HepG2 (cell line): ENCODE data around the gene TFDP2. TPM values are rescaled to one million over a fixed set of nuclear protein-coding genes. Genes with fewer than 3 reads are reported as not detected.
A peak's percentile ranks its signal among the peaks of the same experiment; 100 is the strongest.

Experiments used
- CHD4 ChIP-seq: fragments of 200-600 bp; sonication (generic); IDR thresholded peaks from 2 replicates; pipeline ENCODE4 v1.7.0; 2017; ENCODE audit warnings: mild to moderate bottlenecking, low read length, borderline replicate concordance
- ELF3 ChIP-seq: IDR thresholded peaks from 2 replicates; pipeline ENCODE4 v1.6.1; 2016; ENCODE audit warnings: missing genetic modification reagents, missing compliant biosample characterization
- HNRNPH1 ChIP-seq: fragments of 200-400 bp; formaldehyde crosslinking; optimal IDR thresholded peaks from 2 replicates; pipeline ENCODE3; 2017; ENCODE audit warnings: mild to moderate bottlenecking, low read depth, low read length
- ISL2 ChIP-seq: sonication (generic); formaldehyde crosslinking; IDR thresholded peaks from 2 replicates; pipeline ENCODE4 v1.5.0; 2020; ENCODE audit warnings: missing genetic modification reagents
- KDM4B ChIP-seq: sonication (generic); formaldehyde crosslinking; IDR thresholded peaks from 2 replicates; pipeline ENCODE4 v1.4.0; 2020; ENCODE audit warnings: missing genetic modification reagents
- KLF12 ChIP-seq: sonication (generic); formaldehyde crosslinking; IDR thresholded peaks from 2 replicates; pipeline ENCODE4 v1.4.0; 2020; ENCODE audit warnings: missing genetic modification reagents, borderline replicate concordance
- KLF6 ChIP-seq: IDR thresholded peaks from 2 replicates; pipeline ENCODE4 v1.8.0; 2016; ENCODE audit warnings: missing biosample characterization, missing genetic modification reagents
- KMT2B ChIP-seq: IDR thresholded peaks from 2 replicates; pipeline ENCODE4 v1.6.1; 2016; ENCODE audit warnings: missing genetic modification reagents, missing compliant biosample characterization
- MTA1 ChIP-seq: sonication (generic); formaldehyde crosslinking; IDR thresholded peaks from 2 replicates; pipeline ENCODE4 v1.4.0; 2020; ENCODE audit warnings: missing genetic modification reagents, mild to moderate bottlenecking, borderline replicate concordance
- NBN ChIP-seq: fragments of 450-650 bp; conservative IDR thresholded peaks from 2 replicates; pipeline ENCODE4 v1.6.1; 2017
- ONECUT2 ChIP-seq: sonication (generic); formaldehyde crosslinking; IDR thresholded peaks from 2 replicates; pipeline ENCODE4 v1.4.0; 2020; ENCODE audit warnings: missing genetic modification reagents
- PHF20 ChIP-seq: sonication (generic); formaldehyde crosslinking; IDR thresholded peaks from 2 replicates; pipeline ENCODE4 v1.5.0; 2020; ENCODE audit warnings: mild to moderate bottlenecking, missing genetic modification reagents
- REXO4 ChIP-seq: sonication (generic); formaldehyde crosslinking; IDR thresholded peaks from 2 replicates; pipeline ENCODE4 v1.8.0; 2022; ENCODE audit warnings: missing genetic modification reagents, mild to moderate bottlenecking, borderline replicate concordance
- SP2 ChIP-seq: sonication (generic); formaldehyde crosslinking; IDR thresholded peaks from 2 replicates; pipeline ENCODE4 v1.5.1; 2020; ENCODE audit warnings: mild to moderate bottlenecking, missing genetic modification reagents
- STAT5B ChIP-seq: sonication (generic); formaldehyde crosslinking; IDR thresholded peaks from 2 replicates; pipeline ENCODE4 v1.4.0; 2020; ENCODE audit warnings: missing genetic modification reagents
- U2AF2 ChIP-seq: fragments of 200-400 bp; formaldehyde crosslinking; IDR thresholded peaks from 2 replicates; pipeline ENCODE4 v1.6.1; 2017; ENCODE audit warnings: low read depth, mild to moderate bottlenecking, low read length
- ZBTB7B ChIP-seq: sonication (generic); formaldehyde crosslinking; IDR thresholded peaks from 2 replicates; pipeline ENCODE4 v1.4.0; 2020; ENCODE audit warnings: missing genetic modification reagents
- ZEB1 ChIP-seq: IDR thresholded peaks from 2 replicates; pipeline ENCODE4 v1.6.1; 2012; ENCODE audit warnings: mild to moderate bottlenecking, low read depth, inconsistent platforms; ENCODE audit not compliant: insufficient replicate concordance
- ZFP41 ChIP-seq: sonication (generic); formaldehyde crosslinking; IDR thresholded peaks from 2 replicates; pipeline ENCODE4 v1.4.0; 2020; ENCODE audit warnings: mild to moderate bottlenecking, missing genetic modification reagents, borderline replicate concordance
- ZNF441 ChIP-seq: sonication (generic); formaldehyde crosslinking; IDR thresholded peaks from 2 replicates; pipeline ENCODE4 v1.7.0; 2021; ENCODE audit warnings: missing genetic modification reagents, borderline replicate concordance
- ZNF446 ChIP-seq: sonication (generic); formaldehyde crosslinking; IDR thresholded peaks from 2 replicates; pipeline ENCODE4 v1.5.0; 2020; ENCODE audit warnings: mild to moderate bottlenecking, missing genetic modification reagents
- ZNF670 ChIP-seq: sonication (generic); formaldehyde crosslinking; IDR thresholded peaks from 2 replicates; pipeline ENCODE4 v1.8.0; 2022; ENCODE audit warnings: mild to moderate bottlenecking, missing genetic modification reagents, borderline replicate concordance
- ZNF674 ChIP-seq: sonication (generic); formaldehyde crosslinking; IDR thresholded peaks from 2 replicates; pipeline ENCODE4 v1.5.0; 2020; ENCODE audit warnings: low read depth, mild to moderate bottlenecking, missing genetic modification reagents
- ZNF703 ChIP-seq: sonication (generic); formaldehyde crosslinking; IDR thresholded peaks from 2 replicates; pipeline ENCODE4 v1.5.1; 2020; ENCODE audit warnings: missing genetic modification reagents, mild to moderate bottlenecking, moderate library complexity, borderline replicate concordance
- ZNF776 ChIP-seq: sonication (generic); formaldehyde crosslinking; IDR thresholded peaks from 2 replicates; pipeline ENCODE4 v1.4.0; 2020; ENCODE audit warnings: mild to moderate bottlenecking, missing genetic modification reagents
- ZSCAN21 ChIP-seq: sonication (generic); formaldehyde crosslinking; IDR thresholded peaks from 2 replicates; pipeline ENCODE4 v1.8.0; 2022; ENCODE audit warnings: mild to moderate bottlenecking, missing genetic modification reagents, moderate library complexity, borderline replicate concordance
- polyA plus RNA-seq, 8 experiments: library from polyadenylated mRNA; depleted of rRNA in 3 of 8; stranded (reverse) in 7 of 8; unstranded in 1 of 8; fragments of >200 nt; fragmentation: Illumina TruSeq in 4 of 8; extraction: Trizol in 4 of 8; gene quantifications; 2 replicates each; pipeline versions ENCODE4 v1.2.1 to v1.2.3, GENCODE V29; 2011 to 2016; ENCODE audit warnings: low read depth in 4 of 8, missing spikeins in 1 of 8, mixed read lengths in 1 of 8; ENCODE audit not compliant: insufficient read depth in 1 of 8
- total RNA-seq, 5 experiments: library from RNA; depleted of rRNA; stranded (reverse); fragments of >200 nt; fragmentation: Illumina TruSeq; extraction: Trizol; gene quantifications; 2 replicates each; pipeline ENCODE4 v1.2.3, GENCODE V29; 2016; ENCODE audit warnings: low read depth in 1 of 5
- TF ChIP-seq, protein P1 (sequence below): IDR thresholded peaks from 2 replicates; pipeline ENCODE4 v1.4.0; 2020; ENCODE audit warnings: mild to moderate bottlenecking, missing genetic modification reagents
- TF ChIP-seq, protein P2 (sequence below): sonication (generic); formaldehyde crosslinking; IDR thresholded peaks from 2 replicates; pipeline ENCODE4 v1.5.1; 2020; ENCODE audit warnings: missing genetic modification reagents, mild to moderate bottlenecking, borderline replicate concordance
- TF ChIP-seq, protein P3 (sequence below): IDR thresholded peaks from 2 replicates; pipeline ENCODE4 v1.6.1; 2012; ENCODE audit warnings: inconsistent platforms

TFDP2 gene
- total and polyA plus RNA-seq, 2 of the 13 experiments (the other 11 are each of a cell fraction or from before 2014, with no cell fraction given): 17.9 to 37.4 TPM

- TF ChIP-seq, protein P1, sequence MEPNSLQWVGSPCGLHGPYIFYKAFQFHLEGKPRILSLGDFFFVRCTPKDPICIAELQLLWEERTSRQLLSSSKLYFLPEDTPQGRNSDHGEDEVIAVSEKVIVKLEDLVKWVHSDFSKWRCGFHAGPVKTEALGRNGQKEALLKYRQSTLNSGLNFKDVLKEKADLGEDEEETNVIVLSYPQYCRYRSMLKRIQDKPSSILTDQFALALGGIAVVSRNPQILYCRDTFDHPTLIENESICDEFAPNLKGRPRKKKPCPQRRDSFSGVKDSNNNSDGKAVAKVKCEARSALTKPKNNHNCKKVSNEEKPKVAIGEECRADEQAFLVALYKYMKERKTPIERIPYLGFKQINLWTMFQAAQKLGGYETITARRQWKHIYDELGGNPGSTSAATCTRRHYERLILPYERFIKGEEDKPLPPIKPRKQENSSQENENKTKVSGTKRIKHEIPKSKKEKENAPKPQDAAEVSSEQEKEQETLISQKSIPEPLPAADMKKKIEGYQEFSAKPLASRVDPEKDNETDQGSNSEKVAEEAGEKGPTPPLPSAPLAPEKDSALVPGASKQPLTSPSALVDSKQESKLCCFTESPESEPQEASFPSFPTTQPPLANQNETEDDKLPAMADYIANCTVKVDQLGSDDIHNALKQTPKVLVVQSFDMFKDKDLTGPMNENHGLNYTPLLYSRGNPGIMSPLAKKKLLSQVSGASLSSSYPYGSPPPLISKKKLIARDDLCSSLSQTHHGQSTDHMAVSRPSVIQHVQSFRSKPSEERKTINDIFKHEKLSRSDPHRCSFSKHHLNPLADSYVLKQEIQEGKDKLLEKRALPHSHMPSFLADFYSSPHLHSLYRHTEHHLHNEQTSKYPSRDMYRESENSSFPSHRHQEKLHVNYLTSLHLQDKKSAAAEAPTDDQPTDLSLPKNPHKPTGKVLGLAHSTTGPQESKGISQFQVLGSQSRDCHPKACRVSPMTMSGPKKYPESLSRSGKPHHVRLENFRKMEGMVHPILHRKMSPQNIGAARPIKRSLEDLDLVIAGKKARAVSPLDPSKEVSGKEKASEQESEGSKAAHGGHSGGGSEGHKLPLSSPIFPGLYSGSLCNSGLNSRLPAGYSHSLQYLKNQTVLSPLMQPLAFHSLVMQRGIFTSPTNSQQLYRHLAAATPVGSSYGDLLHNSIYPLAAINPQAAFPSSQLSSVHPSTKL (CRISPR knock-in tag): no peak
- TF ChIP-seq KMT2B (CRISPR knock-in tag): no peak
- no peak for TF ChIP-seq REXO4 (CRISPR knock-in tag)
- TF ChIP-seq ELF3 (CRISPR knock-in tag): 0 out of 2 replicates have a peak, but pooled peaks have one; percentile 8
- TF ChIP-seq SP2: peak; percentile 1; the same call in 1 of the 2 replicates
- no peak for TF ChIP-seq ZNF776 (CRISPR knock-in tag)
- no peak for TF ChIP-seq ZFP41 (CRISPR knock-in tag)
- no peak for TF ChIP-seq MTA1 (CRISPR knock-in tag)
- no peak for TF ChIP-seq NBN
- TF ChIP-seq KDM4B (CRISPR knock-in tag): no peak
- no peak for TF ChIP-seq KLF12 (CRISPR knock-in tag)
- TF ChIP-seq CHD4: no peak
- TF ChIP-seq ZNF446 (CRISPR knock-in tag): no peak
- TF ChIP-seq STAT5B (CRISPR knock-in tag): no peak
- TF ChIP-seq, protein P2, sequence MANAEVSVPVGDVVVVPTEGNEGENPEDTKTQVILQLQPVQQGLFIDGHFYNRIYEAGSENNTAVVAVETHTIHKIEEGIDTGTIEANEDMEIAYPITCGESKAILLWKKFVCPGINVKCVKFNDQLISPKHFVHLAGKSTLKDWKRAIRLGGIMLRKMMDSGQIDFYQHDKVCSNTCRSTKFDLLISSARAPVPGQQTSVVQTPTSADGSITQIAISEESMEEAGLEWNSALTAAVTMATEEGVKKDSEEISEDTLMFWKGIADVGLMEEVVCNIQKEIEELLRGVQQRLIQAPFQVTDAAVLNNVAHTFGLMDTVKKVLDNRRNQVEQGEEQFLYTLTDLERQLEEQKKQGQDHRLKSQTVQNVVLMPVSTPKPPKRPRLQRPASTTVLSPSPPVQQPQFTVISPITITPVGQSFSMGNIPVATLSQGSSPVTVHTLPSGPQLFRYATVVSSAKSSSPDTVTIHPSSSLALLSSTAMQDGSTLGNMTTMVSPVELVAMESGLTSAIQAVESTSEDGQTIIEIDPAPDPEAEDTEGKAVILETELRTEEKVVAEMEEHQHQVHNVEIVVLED: no peak
- TF ChIP-seq ZNF703 (CRISPR knock-in tag): no peak
- no peak for TF ChIP-seq ZNF441 (CRISPR knock-in tag)
- no peak for TF ChIP-seq ZNF670 (CRISPR knock-in tag)
- TF ChIP-seq ZSCAN21 (CRISPR knock-in tag): no peak
- TF ChIP-seq KLF6 (CRISPR knock-in tag): 0 out of 2 replicates have a peak, but pooled peaks have one; percentile 6
- TF ChIP-seq PHF20 (CRISPR knock-in tag): no peak
- no peak for TF ChIP-seq ZBTB7B (CRISPR knock-in tag)
- TF ChIP-seq ZNF674 (CRISPR knock-in tag): no peak
- TF ChIP-seq ONECUT2 (CRISPR knock-in tag): no peak
- TF ChIP-seq, protein P3, sequence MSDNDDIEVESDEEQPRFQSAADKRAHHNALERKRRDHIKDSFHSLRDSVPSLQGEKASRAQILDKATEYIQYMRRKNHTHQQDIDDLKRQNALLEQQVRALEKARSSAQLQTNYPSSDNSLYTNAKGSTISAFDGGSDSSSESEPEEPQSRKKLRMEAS: no peak
- no peak for TF ChIP-seq U2AF2
- TF ChIP-seq ISL2 (CRISPR knock-in tag): 0 out of 2 replicates have a peak, but pooled peaks have one; percentile 4
- no peak for TF ChIP-seq ZEB1
- TF ChIP-seq HNRNPH1: no peak
Observed at GRCh38 chr3:142149673-142149992, 289 bp upstream of the TFDP2 start (continued).
